Measurements from ENCODE around the gene RNF212. TPM values are rescaled to one million over a fixed set of nuclear protein-coding genes. Genes with fewer than 3 reads are reported as not detected.

The RNF212 gene
- total RNA-seq, 1 donor from 2014 or later: 9.1 TPM

DNA sequence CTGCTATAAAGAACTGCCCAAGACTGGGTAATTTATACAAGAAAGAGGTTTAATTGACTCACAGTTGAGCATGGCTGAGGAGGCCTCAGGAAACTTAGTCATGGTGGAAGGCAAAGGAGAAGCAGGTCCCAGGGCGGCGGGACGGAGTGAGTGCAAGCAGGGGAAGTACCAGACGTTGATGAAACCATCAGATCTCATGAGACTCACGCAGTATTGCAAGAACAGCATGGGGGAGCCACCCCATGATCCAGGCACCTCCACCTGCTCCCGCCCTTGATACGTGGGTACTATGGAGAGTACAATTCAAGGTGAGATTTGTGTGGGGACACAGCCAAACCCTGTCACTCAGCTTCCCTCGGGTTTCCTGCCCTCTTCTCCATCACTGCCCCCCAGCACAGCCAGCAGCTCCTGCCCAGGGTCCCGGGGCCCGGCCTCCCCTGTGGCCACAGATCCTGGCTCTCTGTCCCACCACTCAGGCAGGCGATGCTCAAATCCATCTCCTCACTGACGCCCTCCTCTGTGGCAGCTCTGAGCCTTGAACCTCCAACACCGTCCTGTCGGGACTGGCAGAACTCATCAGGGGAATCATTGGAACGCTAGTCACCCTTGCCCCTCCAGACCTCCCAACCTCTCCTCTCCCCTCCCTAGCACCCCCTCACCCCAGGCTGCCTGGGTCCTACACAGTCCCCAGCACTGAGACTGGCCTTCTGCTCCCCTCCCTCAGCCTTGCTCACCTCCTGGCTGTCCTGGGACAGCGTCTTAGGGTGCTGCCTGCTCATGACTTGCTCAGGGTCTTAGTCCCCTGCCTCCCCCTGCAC is 64.4 kb downstream of the RNF212 start:
- DNase-seq (ENCODE audit: low spot score): no peak

GRCh38 chr4:1047976-1048772 is 65.2 kb downstream of the RNF212 start:
- DNase-seq (ENCODE audit: low spot score): no peak

- DNase-seq (ENCODE audit: low spot score): no peak
These were observed 66.0 kb downstream of the RNF212 start for GRCh38 chr4:1047106-1047975.

DNA sequence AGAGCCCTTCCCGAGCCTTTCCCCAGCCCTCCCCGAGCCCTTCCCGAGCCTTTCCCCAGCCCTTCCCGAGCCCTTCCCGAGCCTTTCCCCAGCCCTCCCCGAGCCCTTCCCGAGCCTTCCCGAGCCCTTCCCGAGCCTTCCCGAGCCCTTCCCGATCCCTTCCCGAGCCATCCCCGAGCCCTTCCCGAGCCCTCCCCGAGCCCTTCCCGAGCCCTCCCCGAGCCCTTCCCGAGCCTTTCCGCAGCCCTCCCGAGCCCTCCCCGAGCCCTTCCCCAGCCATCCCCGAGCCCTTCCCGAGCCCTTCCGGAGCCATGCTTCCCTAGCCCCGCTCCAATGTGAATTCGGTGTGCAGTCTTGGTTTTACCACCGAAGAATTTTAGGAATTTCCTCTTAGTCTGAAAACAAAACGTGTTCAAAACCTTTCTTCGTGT is 66.8 kb downstream of the RNF212 start:
- peak; percentile 71 for DNase-seq (ENCODE audit: low spot score)

- DNase-seq (ENCODE audit: low spot score): no peak
These were observed 67.7 kb downstream of the RNF212 start for GRCh38 chr4:1045595-1046201.

DNA sequence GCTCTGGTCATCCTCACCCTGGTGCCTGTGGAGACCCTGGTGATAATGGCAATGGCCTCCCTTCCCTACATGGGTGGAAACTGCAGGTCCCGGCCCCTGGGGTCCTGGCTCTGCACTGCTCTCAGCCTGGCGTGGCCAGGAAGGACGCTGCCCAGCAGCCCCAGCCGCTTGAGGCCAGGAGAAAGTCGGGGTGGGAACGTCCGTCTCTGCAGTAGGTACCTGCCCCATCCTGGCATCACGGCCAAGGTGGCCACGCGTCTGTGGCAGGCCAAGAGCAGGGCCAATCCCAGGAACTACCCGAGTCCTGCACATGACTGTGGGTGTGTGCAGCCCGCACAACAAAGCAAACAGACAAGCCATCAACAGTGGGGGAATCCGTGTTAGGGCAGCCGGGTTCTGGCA is 68.2 kb downstream of the RNF212 start:
- DNase-seq (ENCODE audit: low spot score): no peak

GRCh38 chr4:1044469-1045192 is 68.7 kb downstream of the RNF212 start:
- DNase-seq (ENCODE audit: low spot score): no peak

- peak; percentile 95 for DNase-seq (ENCODE audit: low spot score)
These were observed 69.5 kb downstream of the RNF212 start for GRCh38 chr4:1043651-1044468.

- DNase-seq (ENCODE audit: low spot score): no peak
These were observed 70.2 kb downstream of the RNF212 start for GRCh38 chr4:1043162-1043561.

- no peak for DNase-seq (ENCODE audit: low spot score)
These were observed 70.9 kb downstream of the RNF212 start for GRCh38 chr4:1042352-1043055.

GRCh38 chr4:1041936-1042330 is 71.4 kb downstream of the RNF212 start:
- DNase-seq (ENCODE audit: low spot score): no peak

DNA sequence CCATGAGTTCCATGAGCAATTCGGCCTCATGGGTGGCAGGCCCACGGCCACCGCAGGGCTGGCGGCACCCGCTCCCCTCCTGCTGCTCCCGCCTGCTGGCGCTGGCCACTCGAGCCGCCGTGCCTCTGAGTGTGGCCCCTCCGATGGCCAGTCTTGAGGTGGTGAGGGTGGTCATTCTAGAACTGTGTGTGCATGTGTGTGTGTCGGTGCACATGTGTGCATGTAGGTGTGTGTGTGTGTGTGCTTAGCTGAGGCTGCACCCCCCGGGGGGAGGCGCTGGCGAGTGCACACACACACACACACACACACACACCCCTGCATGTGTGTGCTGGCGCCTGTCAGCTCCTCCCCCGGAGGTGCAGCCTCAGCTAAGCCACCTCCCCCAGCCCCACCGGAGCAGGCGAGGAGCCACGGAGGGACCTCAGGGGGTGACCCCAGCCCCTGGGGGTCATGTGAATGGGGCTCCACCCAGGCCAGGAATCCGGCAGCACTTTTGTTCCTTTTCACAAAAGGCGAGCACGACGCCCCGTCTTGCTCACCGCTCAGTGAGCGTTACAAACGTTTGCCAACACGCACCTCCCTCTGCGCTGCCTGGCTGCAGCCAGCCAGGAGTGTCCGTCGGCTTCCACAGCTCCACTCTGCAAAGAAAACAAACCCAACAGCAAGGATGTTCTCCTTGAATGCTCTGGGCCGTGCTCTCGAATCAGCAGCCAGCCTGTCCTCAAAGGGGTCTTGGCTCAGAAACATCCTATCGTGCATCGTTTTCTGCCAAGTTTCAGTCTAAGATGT is 72.0 kb downstream of the RNF212 start:
- DNase-seq (ENCODE audit: low spot score): peak; percentile 34

- DNase-seq (ENCODE audit: low spot score): no peak
These were observed 72.8 kb downstream of the RNF212 start for GRCh38 chr4:1040344-1041146.

DNA sequence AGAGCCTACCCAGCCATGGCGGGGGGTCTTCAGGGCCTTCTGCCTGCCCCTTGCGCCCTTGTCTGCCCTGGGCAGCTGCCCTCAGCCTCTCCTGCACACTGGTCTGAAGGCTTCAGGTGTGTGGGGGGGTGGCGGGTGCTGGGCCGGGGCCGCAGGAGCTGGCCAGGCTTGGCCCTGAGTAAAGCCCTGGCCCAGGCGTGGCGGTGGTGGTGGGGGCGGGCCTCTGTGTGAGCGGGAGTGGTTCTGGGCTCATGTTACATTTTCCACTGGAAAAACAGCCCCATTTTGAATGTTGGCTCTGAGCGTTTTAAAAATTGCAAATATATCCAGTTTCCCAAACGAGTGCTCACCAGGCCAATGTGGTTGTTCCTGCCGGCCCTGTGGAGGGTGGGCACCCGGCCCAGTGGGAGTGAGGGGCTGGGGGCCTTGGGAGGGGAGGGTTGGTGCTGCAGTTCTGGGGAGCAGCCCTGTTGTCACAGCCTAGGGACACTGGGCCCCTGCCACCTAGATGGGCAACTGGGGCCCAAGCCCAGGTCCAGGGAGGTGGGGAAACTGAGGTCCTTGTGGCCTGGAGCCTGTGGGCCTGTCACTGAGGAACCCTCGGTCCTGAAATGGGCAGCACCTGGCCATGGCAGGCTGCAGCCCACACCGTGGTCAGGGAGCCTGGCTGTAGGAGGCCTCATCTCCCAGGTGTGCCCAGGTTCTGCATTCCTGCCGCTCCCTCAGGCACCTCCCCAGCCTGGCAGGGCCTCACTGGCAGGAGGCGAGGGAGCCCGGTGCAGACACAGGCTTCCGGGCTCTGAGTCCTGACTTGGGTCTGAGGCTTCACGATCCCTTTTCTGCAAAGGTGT is 73.6 kb downstream of the RNF212 start:
- peak; percentile 69 for DNase-seq (ENCODE audit: low spot score)

- DNase-seq (ENCODE audit: low spot score): no peak
These were observed 74.3 kb downstream of the RNF212 start for GRCh38 chr4:1038948-1039492.
